Activated CD4-positive, alpha-beta T cell treated with anti-CD3 and anti-CD28 coated beads for 24 hours (primary cell): ENCODE measurements around the gene PRR13.
"Not testable (repeated sequence)": the region's sequence is repeated elsewhere in the genome, so short reads cannot be mapped to it uniquely, and the experiment has no call there.

Experiments used
- DNase-seq, 2 donors: peaks; one replicate each; pipeline ENCODE4 v3.0.0-alpha.2; 2020; ENCODE audit warnings: low read depth in 2 of 2

Gene PRR13

DNA sequence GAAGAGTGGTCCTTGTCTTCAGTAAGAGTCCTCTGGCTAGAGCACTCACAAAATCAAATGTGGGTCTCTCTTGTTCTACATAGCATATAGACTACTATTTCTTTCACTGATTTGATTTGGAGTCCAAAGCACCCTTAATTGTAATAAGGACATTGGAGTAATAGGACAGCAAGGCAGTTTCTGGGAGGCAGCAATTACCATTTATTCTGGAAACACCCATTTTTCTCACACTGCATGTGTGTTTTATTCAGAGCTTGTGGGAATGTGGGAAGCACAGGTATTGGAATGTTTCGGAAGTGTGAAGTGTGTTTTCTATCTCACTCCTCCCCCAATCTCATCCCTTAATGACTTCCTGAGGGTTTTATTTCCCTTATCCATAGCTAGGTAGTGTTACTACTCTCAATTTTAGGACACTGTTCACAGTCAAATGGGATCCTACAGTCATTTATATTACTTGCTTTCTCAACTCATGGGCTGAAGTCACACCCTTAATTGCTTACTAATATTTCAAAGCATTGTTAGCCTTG, 30.6 kb downstream of the PRR13 start:
- no peak for DNase-seq

DNA sequence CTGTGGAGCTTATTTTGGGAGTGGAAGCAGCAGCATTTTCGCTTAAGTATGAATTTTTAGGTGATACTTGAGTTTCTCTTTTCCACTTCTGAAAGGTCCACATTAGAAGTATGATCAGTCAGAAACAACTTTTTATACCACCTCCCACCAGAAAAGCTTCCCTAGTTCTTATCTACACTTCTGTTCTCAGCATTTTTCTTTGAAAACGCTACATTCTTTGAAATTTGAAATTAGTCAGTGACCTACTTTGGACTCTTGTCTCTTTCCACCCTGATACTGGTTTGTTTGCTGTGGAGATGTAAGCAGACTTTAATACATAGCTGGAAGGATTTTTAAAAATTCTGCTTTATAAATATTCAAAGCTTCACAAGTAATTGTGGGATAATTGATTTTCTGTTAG, 32.5 kb downstream of the PRR13 start:
- no peak for DNase-seq

DNA sequence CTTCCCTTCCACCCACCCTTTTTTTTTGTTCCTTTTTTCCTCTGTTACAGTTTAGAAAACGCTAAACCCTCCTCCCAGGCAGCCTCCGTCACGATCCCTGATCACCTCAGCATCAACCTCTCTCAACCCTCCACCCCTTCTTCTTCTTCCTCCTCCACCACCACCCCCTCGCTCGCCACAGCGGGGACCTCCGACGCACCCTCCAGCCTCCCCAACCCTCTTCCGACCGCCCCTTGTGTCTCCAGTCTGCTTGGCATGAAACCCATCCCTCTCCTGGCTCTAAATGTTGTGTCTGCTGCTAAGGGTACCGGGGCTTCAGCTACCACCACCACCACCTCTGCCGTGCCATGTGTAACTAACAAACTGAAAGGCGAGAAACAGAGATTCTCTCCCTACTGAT, 33.3 kb downstream of the PRR13 start:
- no peak for DNase-seq

DNA sequence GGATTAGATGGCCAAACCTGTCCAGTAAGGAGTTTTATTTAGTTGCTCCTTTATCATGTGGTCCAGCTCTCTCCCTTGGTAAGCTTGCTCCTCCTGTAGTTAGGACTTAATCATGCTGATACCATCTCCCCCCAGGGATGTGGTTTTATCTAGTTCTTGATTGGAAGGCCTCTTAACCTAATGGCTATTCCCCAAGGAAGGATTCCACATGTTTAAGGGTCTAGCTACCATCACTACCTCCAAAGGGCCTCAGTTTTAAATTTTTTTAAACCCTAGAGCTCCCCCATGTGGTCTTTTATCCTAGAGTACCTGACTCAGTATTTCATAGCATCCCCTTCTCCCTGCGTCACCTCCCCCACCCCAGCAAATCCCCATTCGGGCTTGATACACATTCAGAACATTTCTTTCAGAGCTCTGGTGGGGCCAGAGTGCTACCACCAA, 35.3 kb downstream of the PRR13 start:
- no peak for DNase-seq

DNA sequence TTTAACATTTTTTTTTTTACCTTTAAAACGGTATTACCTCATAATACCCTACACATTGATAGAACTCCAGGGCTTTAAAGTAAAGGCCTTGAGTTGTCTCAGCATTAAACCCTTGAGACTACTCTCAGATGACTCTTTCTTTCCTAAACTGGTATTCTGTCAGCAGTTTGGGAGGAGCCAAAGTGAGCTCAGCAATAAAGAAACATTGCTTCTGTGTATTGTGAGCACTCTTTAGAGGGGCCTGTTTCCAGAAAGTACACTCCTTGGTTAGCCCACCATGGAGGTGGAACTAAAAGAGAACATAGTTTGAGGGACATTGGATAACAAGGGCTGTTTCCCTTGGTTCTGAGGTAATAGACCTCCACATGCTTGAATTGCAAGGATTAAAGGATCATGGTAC, 37.3 kb downstream of the PRR13 start:
- DNase-seq: no peak

DNA sequence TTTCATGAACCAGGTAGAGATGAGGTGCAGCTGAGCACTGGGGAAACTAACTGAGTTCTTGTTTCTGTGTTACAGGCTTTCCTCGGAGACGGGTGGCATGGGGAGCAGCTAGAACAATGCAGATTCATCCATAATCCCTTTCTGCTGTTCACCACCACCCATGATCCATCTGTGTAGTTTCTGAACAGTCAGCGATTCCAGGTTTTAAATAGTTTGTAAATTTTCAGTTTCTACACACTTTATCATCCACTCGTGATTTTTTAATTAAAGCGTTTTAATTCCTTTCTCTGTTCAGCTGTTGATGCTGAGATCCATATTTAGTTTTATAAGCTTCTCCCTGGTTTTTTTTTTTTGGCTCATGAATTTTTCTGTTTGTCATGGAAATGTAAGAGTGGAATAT, 37.8 kb downstream of the PRR13 start:
- DNase-seq: no peak

DNA sequence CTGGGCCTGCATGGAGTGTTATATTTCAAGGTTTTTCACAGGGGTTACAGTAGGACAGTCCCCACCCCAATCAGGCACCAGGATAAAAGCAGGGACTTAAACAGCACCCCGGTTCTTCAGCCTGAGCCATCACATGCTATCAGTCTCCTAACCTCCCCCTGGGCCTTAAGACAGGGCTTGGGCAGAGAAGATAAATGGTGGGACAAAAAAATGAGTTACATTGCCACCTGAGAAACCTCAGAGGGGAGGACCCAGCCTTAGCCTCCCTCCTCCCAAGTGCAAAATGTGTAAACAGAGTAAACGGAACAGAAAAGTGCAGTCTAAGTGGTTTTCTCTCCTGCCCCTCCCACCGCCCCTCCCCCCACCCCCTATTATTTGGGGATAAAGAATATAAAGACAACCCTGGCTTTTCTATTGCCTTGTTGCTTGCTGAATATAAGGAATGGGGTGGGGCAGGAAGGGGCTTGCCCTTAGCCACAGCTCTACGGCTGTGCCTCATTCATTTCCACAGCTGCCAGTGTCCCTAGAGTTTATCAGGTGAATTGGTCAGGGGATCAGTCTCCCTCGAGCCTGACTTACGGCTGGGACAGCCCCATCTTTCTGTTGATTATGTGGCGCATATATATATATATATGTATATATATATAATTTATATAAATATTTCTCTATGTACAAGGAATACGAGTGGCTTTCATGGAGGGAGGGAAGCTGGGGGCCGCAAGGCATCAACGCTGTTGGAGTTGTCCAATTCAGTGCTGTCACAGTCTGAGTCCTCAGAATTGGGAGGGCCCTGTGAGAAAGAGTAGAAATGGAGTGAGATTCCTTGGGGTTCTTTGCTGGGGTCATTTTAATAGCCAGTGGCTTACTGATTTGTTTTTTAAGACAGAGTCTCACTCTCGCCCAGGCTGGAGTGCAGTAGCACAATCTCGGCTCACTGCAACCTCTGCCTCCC, 39.2 kb downstream of the PRR13 start:
- DNase-seq: no peak

DNA sequence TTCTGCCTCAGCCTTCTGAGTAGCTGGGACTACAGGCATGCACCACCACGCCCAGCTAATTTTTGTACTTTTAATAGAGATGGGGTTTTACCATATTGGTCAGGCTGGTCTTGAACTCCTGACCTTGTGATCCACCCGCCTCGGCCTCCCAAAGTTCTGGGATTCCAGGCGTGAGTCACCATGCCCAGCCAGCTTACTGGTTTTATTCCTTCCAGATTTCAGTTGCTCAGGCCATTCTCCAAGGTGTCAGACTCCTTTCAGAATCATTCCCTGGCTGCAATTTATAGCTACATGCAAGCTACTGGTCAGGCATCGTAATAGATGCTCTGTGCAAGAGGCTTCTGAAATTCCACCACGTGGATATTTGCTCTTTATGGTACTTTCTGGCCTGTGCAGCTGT, 39.9 kb downstream of the PRR13 start:
- DNase-seq: not testable (repeated sequence)

DNA sequence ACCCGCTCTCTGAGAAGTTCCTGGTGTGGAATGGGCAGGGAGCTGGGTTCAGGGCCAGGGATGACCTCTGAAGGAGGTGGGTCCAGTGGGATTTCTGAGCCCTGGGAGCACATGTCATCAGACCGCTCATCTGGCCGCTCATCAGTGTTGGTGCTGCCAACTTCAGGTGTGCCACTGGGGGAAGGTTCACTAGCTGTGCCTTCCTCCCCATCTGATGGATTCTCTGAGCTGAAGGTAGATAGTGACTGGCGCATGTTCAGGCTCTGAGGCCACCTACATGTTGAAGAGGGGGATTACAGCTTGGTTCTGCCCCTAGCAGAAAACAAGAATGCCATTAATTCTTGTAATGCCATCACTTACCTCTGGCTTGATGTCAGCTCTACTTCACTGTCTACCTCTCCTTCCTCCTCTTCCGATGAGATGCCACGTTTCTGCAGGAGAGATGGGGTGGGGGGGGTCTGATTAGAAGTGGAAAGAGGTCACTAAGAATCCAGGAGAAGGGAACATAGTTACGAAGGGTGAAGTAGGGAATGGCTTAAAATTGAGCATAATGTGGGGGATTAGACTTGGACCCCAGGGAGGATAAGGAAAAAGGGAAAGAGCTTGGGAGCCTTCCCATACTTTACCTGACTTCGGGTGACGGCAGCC, 40.5 kb downstream of the PRR13 start:
- no peak for DNase-seq

DNA sequence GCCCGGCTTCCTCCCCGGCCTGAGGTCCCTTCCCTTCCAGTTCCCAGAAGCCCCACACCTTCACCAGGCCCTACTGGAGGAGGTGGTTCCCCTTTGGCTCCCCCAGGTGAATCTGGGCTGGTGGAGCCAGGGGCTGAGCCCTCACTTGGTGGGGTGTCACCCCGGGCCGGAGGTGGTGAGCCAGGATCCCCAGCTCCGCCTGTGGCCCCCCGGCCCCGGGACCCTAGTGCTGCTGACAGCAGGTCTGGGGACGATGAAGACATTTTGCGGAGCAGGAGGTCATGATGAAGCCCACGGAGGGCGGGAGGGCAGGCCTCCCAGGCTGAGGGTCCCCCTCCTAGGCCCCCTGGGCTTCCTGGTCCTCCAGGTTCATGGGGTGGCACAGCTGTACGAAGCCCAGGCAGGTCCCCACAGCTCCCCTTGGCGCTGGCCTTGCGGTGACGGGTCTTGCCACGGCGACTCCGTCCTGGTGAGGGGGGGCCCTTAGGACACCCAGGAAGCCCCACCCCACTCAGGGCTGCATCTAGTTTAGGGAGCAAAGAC, 41.2 kb downstream of the PRR13 start:
- no peak for DNase-seq

DNA sequence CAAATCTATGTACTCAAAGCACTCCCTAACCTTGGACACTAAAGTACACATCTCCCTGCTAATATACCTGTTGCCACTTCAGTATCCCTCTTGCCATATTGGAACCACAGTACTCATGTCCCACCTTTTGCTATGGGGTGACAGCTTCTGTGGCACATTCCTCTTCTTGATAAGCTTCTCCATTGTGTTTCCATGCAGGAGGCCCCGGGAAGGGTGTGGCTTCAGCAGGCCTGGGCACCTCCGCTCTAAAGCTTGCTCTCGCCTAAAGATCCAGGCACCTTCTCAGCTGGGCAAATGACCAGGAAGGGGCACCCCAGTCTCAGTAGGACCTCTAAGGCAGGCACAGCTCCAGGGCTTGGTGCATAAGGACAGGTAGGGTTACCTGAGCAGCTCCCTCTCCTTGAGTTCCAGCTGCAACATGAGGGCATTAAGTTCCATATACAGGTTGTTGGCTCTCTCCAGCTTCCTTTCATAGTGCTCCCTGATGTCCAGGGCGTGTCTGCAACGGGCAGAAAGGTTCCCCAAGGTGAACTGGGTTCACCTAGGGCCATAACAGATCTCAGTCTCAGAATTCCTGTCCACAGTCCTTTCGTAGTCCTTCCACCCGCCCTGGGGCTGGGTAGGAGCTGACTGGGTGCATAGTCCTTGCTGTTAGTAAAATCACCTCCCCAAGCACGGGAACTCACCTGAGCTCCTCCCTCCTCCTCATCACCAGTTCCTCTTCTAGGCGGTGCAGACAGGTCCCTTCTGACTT, 41.9 kb downstream of the PRR13 start:
- no peak for DNase-seq

DNA sequence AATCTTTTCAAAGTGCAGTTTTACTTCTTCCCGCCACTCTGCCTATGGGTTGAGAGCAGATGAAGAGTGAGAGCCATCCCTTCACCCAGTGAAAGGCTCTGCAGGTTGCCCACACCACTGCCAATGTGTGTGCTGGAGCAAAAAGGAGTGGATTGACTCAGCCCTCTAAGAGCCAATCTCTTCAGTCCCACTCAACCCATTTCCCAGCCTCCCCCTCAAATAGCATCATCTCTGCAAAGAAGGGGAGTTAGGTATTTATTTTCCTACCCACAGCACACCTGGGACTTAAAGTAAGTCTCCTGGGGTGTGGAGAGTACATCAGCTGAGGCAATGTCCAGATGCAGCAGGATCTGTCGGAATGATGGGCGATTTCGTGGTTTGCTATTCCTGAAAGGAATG, 42.4 kb downstream of the PRR13 start:
- no peak for DNase-seq

DNA sequence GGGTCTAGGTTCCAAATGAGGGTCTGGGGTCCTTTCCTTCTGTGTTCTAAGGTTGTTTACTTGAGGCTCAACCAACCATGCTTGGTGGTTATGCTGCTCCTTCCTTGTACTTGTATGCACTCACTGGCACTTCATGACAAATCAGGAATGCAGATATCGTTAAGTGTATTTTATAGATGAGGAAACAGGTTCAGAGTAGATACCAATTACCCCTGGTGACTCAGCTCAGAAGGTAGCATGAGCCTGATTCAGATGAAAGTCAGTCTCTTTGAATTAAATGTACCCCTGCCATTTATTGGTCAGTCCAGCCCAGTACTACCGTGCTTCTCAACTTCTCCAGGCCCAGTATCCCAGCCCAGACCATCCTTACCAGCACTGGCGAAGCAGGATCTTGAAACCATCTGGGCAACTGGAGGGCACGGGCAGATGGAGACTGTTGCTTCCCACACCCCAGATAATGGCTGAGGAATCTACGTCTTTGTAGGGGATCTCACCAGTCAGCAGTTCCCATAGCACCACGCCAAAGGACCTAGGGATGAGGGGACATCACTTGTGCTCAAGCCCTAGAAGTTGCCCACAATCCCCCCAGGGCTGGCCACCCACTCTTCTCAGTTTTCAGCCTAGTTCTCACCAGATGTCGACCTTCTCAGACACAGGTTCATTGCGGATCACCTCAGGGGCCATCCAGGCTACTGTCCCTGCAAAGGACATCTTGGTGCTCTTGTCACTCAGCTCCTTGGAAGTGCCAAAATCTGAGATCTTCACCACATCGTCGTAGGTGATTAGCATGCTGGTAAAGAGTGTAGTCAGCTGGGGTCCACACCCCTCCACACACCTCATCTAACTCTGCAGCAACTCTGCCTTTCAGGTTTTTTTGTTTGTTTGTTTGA, 43.4 kb downstream of the PRR13 start:
- no peak for DNase-seq

DNA sequence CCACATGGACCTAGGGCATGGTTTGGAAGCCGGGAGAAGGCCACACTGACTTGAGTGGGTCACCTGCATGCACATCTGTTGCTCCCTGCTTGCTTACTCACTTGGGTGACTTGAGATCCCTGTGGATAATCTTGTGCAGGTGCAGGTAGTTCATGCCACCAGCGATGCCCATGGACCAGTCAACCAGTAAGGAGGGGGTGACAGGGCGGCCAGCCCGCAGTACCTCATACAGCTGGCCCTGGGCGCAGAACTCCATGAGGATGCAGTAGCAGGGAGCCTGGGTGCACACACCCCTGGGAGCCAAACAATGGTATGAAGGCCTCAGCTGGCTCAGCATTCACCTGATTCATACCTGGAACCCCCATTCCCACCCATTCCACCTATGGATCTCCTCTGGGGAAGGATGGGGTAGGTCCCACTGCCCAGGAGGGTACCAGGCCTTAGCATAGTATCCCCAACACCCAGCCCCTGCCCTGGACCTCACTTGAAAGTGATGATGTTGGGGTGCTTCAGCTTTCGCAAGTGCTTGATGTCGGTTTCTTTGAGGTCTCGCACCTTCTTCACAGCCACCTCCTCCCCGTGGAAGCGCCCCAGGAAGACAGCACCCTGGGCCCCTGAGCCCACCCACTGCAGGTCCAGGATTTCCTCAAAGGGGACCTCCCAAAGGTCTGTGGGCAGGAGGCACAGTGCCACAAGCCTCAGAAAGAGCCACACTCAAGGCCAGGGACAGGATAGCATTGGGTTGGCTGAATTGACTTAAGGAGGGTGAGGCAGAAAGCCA, 44.6 kb downstream of the PRR13 start:
- DNase-seq: no peak

DNA sequence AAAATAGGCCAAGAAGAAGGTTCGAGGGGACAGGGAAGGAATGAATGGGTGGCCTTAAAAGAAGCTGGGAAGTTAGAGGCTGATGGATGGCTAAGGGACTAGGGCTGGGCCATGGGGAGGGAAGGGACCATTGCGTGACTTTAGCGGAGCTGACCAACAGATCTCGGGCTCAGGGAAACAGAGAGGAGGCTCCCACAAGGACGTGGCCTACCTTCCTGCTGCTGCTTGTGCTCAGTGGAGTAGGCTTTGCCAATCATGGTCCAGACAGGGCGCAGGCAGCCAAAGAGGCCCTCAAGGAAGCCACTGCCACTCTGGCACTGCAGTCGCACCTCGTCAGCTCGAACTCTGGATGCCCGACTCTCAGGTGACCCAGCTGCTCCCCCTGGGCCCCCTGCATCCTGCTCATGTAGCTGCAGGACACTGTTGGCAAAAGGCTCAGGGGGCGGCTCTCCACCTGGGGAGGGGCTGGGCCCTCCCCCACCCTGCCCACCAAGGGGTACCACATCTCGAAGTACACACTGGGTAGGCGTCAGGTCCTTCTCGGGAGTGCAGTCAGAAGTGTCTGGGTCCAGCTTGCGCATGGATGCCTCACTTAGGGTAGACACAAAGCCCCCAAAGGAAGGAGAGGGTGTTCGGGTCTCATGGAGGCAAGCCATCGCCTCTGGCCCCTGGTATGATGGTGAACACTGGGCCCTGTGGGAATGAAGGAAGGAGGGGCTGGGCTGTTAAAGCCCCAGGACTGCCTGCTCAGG, 45.4 kb downstream of the PRR13 start:
- no peak for DNase-seq

DNA sequence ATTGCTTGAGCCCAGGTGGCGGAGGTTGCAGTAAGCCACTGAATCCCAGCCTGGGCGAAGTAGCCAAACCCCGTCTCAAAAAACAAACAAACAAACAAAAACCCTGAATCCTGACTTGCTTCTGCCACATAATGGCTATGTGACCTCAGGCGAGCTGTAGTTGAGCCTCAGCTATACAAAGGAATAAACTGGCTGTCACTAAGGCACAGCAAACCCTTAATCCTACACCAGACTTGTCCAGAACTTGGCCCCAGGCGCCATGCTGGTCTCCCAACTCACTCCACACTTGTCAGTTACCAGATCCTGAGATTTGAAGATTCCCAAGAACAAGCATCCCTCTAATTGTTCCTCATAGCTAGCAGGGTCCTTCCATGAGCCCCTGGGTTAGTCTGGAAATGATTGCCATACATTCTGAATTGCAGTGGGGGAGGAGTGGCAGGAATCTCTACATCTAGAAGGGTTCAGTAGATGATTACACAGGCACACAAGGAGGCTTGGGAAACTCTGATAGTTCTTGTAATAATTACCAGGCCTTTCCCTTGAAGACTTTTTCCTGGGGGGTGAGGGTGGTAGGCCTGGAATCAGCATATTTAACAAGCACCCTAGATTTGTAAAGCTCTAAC, 47.8 kb downstream of the PRR13 start:
- DNase-seq: no peak

DNA sequence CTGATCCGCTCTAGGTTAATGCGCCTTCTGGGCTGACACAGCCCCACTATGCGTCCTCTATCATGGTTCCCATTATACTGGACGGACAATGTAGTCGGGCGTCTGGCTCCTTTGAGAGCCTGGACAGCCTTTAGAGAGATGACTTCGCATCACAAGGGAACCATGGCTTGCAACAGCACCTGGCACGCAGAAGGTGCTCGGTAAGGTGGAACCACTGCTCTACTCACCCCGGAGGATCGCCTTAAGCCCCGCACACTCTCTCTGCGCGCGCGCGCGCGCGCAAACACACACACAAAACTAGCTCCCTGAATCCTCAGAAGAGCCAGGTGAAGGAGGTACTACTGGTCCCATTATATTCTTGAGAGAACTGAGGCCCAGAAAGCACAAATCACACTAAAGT, 50.7 kb downstream of the PRR13 start:
- no peak for DNase-seq

DNA sequence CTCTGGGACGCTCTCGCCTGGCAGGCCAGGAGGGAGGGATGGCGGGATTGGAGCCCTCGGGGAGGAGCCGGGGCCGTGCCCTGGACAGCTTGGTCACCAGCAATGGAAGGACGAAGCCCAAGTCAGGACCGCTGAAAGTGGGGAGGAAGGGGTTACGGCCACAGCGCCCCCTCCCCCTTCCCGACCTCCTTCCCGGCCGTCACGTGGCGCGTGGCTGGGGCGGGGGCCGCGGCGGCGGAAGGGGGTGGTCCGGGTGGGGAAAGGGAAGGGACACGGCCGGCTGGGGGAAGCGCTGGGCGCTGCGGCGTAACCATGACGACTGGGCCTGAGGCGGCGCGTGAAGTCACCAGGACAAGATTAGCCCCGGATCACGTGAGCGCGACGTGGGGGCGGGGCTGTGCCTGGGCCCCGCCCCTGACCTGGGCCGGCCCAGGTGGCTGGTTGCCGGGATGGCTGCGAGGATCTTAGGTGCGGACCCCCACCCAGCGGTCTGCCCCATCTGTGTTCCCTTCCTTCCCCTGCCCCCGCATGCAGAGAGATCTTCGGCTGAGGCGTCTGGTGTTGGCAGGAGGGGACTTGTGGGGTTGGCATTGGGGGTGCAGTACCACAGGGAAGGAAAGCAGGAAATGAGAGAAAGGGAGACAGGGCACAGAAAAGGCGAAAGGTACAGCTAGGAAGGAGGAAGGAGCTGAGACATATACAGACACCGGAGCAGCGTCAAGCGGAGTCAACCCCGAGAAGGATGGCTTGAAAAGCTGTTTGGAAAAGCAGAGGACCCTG, 51.5 kb downstream of the PRR13 start:
- peak; percentile 73 to 79 for DNase-seq
